NCI-H774 (cell line): ENCODE results near the gene IZUMO1.
"Not testable (repeated sequence)": the region's sequence is repeated elsewhere in the genome, so short reads cannot be mapped to it uniquely, and the experiment has no call there.

ENCODE experiments used
- DNase-seq: peaks from one replicate; lab custom pipeline; 2025; lab: John Stamatoyannopoulos, UW

IZUMO1 gene

DNA sequence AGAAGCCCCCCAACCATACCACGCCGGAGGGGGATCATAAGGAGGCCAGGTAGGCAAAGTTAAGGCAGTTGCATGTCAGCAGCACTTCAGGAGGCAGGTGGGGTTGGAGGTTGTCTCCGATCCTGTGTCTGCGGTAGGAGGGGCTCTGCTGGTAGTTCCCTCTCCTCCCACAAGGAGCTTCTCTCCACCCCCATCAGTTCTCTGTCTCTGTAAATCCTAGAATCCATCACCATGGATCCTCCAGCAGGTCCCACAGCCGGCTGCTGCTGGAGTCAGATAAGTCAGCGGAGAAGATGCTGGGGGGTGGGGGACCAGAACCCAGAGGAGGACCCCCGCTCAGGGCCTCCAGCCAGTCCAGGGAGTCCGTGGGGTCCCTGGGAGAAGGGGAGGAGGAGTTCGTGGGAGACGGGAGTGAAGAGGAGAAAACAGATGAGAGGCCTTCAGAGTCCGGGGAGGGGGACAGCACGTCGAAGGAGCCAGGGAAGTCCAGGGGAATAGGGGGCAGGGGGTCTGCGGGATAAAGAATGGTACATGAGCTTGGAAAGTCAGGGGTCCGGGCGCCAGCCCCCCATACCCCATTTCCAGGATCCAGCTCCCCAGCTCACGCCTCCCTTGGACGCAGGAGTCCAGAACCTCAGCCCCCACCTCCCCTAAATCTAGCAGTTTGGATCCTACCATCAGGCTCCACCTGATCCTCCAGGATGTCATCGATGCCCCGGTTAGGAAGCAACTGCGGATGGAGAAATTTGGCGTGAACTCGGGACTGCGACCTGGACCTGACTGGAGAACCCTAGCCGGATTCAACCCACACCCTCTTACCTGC, 33.5 kb downstream of the IZUMO1 start:
- peak; percentile 45 for DNase-seq

DNA sequence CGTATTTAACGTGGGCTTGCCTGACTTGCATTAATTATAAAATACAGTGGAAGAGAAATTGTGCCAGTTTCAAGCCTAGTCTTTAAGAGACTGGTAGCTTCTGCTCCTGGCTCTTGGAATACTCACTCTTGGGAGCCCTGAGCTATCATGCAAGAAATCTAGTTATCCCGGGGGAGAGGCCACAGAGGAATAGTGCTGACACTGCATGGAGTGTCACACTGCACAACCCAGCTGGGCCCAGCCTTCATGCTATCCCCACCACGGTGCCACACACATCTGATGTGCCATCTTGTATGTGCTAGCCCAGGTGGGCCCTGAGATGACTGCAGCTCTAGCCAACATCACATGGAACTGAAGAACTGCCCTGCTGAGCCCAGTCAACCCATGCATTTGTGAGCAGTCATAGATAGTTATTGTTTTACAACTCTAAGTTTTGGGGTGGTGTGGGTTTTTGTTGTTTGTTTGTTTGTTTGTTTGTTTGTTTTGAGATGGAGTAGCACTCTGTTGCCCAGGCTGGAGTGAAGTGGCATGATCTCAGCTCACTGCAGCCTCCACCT, 35.5 kb downstream of the IZUMO1 start:
- no peak for DNase-seq

- DNase-seq = no peak
These were observed 38.2 kb downstream of the IZUMO1 start for GRCh38 chr19:48708471-48708870.

DNA sequence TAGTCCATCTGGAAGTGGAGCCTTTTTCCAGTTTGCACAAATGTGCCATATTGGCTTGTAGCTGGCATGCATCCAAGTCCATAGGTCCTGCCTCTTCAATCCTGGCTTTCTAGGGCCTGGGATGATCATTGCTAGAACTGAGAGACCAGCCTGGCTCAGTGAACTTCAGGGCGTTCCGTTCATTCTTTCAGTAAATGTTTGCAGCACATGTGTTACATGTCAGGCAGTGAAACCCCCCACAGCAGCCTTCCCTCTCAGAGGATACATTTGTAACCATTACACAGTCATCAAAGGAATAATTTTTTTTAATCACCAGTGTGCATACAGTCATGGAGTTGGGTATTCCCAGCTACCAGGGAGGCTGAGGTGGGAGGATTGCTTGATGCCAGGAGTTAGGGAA, 41.3 kb downstream of the IZUMO1 start:
- DNase-seq = no peak

- no peak for DNase-seq
These were observed 43.4 kb downstream of the IZUMO1 start for GRCh38 chr19:48703316-48703715.

DNA sequence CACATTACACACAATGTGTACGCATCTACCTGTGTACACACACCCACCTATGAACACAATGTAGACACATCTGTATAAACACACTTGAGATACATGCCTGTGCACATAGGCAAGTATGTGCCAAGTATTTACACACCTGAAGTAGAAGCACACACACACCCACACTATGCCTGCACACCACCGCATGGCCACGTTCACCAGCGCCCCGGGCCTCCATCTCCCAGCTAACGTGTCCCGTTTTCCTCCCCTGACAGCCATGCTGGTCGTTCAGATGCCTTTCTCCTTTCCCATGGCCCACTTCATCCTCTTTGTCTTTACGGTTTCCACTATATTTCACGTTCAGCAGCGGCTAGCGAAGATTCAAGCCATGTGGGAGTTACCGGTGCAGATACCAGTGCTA, 44.0 kb downstream of the IZUMO1 start:
- no peak for DNase-seq

GRCh38 chr19:48698046-48698445, 48.7 kb downstream of the IZUMO1 start:
- no peak for DNase-seq

DNA sequence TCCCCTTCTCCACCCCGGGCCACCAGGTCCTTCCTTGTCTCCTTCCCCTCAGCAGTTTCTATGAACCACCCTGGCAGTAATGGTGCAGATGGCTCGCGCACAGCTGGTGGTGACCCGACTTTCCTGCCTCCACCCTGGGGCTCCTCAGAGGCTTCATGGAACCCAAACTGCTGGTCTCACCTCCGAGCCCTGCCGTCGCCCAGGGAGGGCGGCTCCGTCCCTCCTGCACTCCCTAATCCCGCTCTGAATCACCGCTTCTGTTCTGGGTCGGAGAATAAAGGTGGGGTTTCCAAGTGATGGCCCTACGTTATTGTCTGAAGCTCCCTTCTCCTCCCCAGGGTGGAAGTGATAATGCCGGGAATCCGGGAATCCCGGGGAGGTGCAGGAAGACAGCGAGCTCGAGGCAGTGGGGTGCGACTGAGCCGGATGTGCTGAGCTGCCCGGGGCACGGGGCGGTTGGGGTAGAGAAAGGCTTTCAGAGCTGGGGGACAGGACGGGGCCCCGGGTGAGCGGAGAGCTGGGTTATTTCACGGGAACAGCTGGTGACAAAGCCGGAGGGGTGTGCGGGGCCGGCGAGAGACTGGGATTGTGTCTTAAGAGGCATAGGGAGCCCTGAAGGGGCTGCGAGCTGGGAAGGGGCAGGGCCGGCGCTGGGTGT, 50.2 kb downstream of the IZUMO1 start:
- DNase-seq = no peak

DNA sequence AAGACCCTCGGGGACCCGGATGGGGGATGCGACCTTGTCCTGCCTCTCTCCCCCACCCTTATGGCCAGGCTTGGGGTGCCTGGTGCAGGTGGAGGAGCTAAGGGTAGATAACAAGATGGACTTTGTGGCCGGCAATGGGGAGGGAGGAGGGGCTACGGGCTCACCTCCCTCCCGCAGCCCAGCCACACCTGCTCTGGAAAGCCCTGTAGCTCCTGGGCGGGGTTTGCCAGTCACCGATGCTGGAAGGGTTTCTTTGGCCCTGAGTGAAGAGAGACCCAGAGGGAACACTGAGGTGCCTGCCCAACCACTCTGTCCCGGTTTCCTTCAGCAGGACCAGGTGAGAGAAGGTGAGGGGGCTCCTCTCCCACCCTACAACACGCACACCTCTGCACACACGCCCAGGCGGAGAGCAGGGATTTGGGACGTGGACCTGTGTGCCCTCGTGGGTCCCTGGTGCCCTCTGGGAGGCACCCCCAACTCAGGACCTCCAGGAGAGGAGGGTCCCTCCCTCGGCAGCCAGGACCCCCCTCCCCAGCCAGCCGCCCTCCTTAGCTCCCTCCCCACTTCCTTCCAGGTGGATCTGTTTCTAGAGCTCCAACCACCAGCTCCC, 50.9 kb downstream of the IZUMO1 start, which contains the start of gene FUT2:
Gene FUT2 (plus strand): TSS at position 229 of the 610 bp plus-strand sequence. CDS start 6,986 bp downstream, outside the sequence.
- DNase-seq = peak; percentile 70

- not testable (repeated sequence) for DNase-seq
These were observed 53.1 kb downstream of the IZUMO1 start for GRCh38 chr19:48693629-48694028.
